SK-N-MC (cell line): ENCODE data around the gene SGF29.

Experiments
- EZH2 ChIP-seq: fragments of 200-600 bp; sonication (generic); IDR thresholded peaks from one replicate; pipeline ENCODE4 v1.6.1; 2017; ENCODE audit warnings: antibody characterized with exemption
- FOXP2 ChIP-seq: optimal IDR thresholded peaks from 2 replicates; pipeline ENCODE3; 2011; ENCODE audit warnings: mild to moderate bottlenecking, moderate library complexity; ENCODE audit not compliant: insufficient read depth; ENCODE audit errors: extremely low read length, control extremely low read depth
- POLR2AphosphoS5 ChIP-seq: IDR thresholded peaks from 2 replicates; pipeline ENCODE4 v1.6.1; 2012; ENCODE audit warnings: mild to moderate bottlenecking, low read depth, low read length, borderline replicate concordance

GRCh38 chr16:28526201-28527099, 27.3 kb upstream of the SGF29 start:
- TF ChIP-seq EZH2: no peak
- no peak for TF ChIP-seq POLR2AphosphoS5
- no peak for TF ChIP-seq FOXP2
